Liver (tissue), 9 donors: Measurements from ENCODE around the gene NUP155. TPM values are rescaled to one million over a fixed set of nuclear protein-coding genes. Genes with fewer than 3 reads are reported as not detected.
"Not testable (repeated sequence)": the region's sequence is repeated elsewhere in the genome, so short reads cannot be mapped to it uniquely, and the experiment has no call there.

ENCODE experiments used
- DNase-seq: peaks from one replicate; pipeline ENCODE4 v3.0.0-alpha.2; 2017; ENCODE audit warnings: low spot score
- H3K27ac ChIP-seq, 2 donors: one replicate each; pipeline ENCODE4 v1.7.0; 2013; ENCODE audit warnings: inconsistent platforms in 2 of 2, low read length in 2 of 2, control low read depth in 1 of 2, low read depth in 1 of 2, mild to moderate bottlenecking in 1 of 2
- H3K27me3 ChIP-seq, 4 donors: one replicate each; pipeline versions ENCODE4 v1.6.1 to v1.7.0; 2013; ENCODE audit warnings: low read length in 3 of 4, inconsistent platforms in 1 of 4, mild to moderate bottlenecking in 1 of 4, moderate library complexity in 1 of 4; ENCODE audit not compliant: control insufficient read depth in 4 of 4, insufficient read depth in 4 of 4
- H3K36me3 ChIP-seq, 4 donors: one replicate each; pipeline versions ENCODE4 v1.6.1 to v1.7.0; 2013; ENCODE audit warnings: low read length in 3 of 4, mild to moderate bottlenecking in 3 of 4, low read depth in 1 of 4, moderate library complexity in 1 of 4; ENCODE audit not compliant: control insufficient read depth in 4 of 4, insufficient read depth in 3 of 4
- H3K4me1 ChIP-seq, 4 donors: one replicate each; pipeline versions ENCODE4 v1.6.1 to v1.7.0; 2013; ENCODE audit warnings: low read length in 3 of 4, mild to moderate bottlenecking in 3 of 4, moderate library complexity in 1 of 4; ENCODE audit not compliant: control insufficient read depth in 4 of 4, insufficient read depth in 4 of 4
- H3K4me3 ChIP-seq, 3 donors: one replicate each; pipeline versions ENCODE4 v1.6.1 to v1.7.0; 2013; ENCODE audit warnings: low read length in 3 of 3, control low read depth in 1 of 3, low read depth in 1 of 3, mild to moderate bottlenecking in 1 of 3
- H3K9ac ChIP-seq, 2 donors: one replicate each; pipeline ENCODE4 v1.7.0; 2013; ENCODE audit warnings: low read length in 2 of 2, mild to moderate bottlenecking in 2 of 2, moderate library complexity in 2 of 2, control low read depth in 1 of 2, low read depth in 1 of 2
- H3K9me3 ChIP-seq, 4 donors: one replicate each; pipeline versions ENCODE4 v1.6.1 to v1.7.0; 2013; ENCODE audit warnings: low read length in 3 of 4; ENCODE audit not compliant: control insufficient read depth in 4 of 4
- EGR1 ChIP-seq, 2 donors: IDR thresholded peaks; 2 replicates each; pipeline ENCODE4 v1.6.1; 2016 to 2018; ENCODE audit warnings: antibody characterized with exemption in 2 of 2, low read depth in 2 of 2
- FOXA1 ChIP-seq: IDR thresholded peaks from 2 replicates; pipeline ENCODE4 v1.6.1; 2016; ENCODE audit warnings: antibody characterized with exemption
- FOXA2 ChIP-seq: IDR thresholded peaks from 2 replicates; pipeline ENCODE4 v1.6.1; 2016; ENCODE audit warnings: antibody characterized with exemption
- GABPA ChIP-seq, 2 donors: IDR thresholded peaks in 1 of 2; conservative IDR thresholded peaks in 1 of 2; 2 replicates each; pipeline ENCODE4 v1.6.1; 2016; ENCODE audit warnings: antibody characterized with exemption in 2 of 2, mild to moderate bottlenecking in 1 of 2, moderate library complexity in 1 of 2
- HNF4A ChIP-seq, 2 donors: conservative IDR thresholded peaks; 2 replicates each; pipeline ENCODE4 v1.6.1; 2016; ENCODE audit warnings: antibody characterized with exemption in 2 of 2, mild to moderate bottlenecking in 2 of 2
- HNF4G ChIP-seq: IDR thresholded peaks from 2 replicates; pipeline ENCODE4 v1.6.1; 2016; ENCODE audit warnings: antibody characterized with exemption
- JUND ChIP-seq, 2 donors: IDR thresholded peaks; 2 replicates each; pipeline ENCODE4 v1.6.1; 2016; ENCODE audit warnings: antibody characterized with exemption in 2 of 2
- NR2F2 ChIP-seq: IDR thresholded peaks from 2 replicates; pipeline ENCODE4 v1.6.1; 2016; ENCODE audit warnings: antibody characterized with exemption
- RAD21 ChIP-seq, 2 donors: IDR thresholded peaks; 2 replicates each; pipeline ENCODE4 v1.6.1; 2016; ENCODE audit warnings: antibody characterized with exemption in 2 of 2, mild to moderate bottlenecking in 2 of 2
- RXRA ChIP-seq, 2 donors: IDR thresholded peaks; 2 replicates each; pipeline ENCODE4 v1.6.1; 2017 to 2018; ENCODE audit warnings: antibody characterized with exemption in 2 of 2, mild to moderate bottlenecking in 1 of 2
- SP1 ChIP-seq: IDR thresholded peaks from 2 replicates; pipeline ENCODE4 v1.6.1; 2018; ENCODE audit warnings: antibody characterized with exemption, mild to moderate bottlenecking
- TAF1 ChIP-seq: conservative IDR thresholded peaks from 2 replicates; pipeline ENCODE4 v1.6.1; 2016; ENCODE audit warnings: antibody characterized with exemption, mild to moderate bottlenecking
- YY1 ChIP-seq: IDR thresholded peaks from 2 replicates; pipeline ENCODE4 v1.6.1; 2016; ENCODE audit warnings: antibody characterized with exemption, mild to moderate bottlenecking
- WGBS: extraction: QIAGEN DNeasy Blood & Tissue Kit; methylation state at CpG from one replicate; pipeline ENCODE4 v1.1.7; 2013; 5-methylcytosine and 5-hydroxymethylcytosine counted together
- polyA plus RNA-seq, 2 donors: library from polyadenylated mRNA; stranded (reverse) in 1 of 2; unstranded in 1 of 2; fragments of 200-250 nt in 1 of 2; fragments of >200 nt in 1 of 2; fragmentation: Nextera tagmentation in 1 of 2; extraction: Ambion mirVana in 1 of 2; gene quantifications; one replicate each; pipeline versions ENCODE4 v1.2.1 to v1.2.3, GENCODE V29; 2013 to 2015
- total RNA-seq, 2 donors: library from RNA; depleted of rRNA; stranded (reverse); fragments of >200 nt; gene quantifications; one replicate each; pipeline ENCODE4 v1.2.3, GENCODE V29; 2014
- TF ChIP-seq, protein P1 (sequence below): IDR thresholded peaks from 2 replicates; pipeline ENCODE4 v1.6.1; 2016; ENCODE audit warnings: antibody characterized with exemption
- TF ChIP-seq, protein P2 (sequence below): IDR thresholded peaks from 2 replicates; pipeline ENCODE4 v1.6.1; 2016; ENCODE audit warnings: antibody characterized with exemption, mild to moderate bottlenecking
- TF ChIP-seq, protein P3 (sequence below): fragments of 150-350 bp; IDR thresholded peaks from 2 replicates; pipeline ENCODE4 v1.5.1; 2017; ENCODE audit warnings: improper control_type of control experiment, low read depth, low read length; ENCODE audit not compliant: missing input control
- TF ChIP-seq, protein P4 (sequence below): IDR thresholded peaks from 2 replicates; pipeline ENCODE4 v1.6.1; 2016; ENCODE audit warnings: antibody characterized with exemption
- donor health status: healthy.
- donor health status: healthy.
- donor health status: healthy.
- donor health status: healthy.
- donor health status: healthy.

Gene NUP155
- total and polyA plus RNA-seq, 4 donors: 2.9 to 29.6 (median 8.1) TPM

DNA sequence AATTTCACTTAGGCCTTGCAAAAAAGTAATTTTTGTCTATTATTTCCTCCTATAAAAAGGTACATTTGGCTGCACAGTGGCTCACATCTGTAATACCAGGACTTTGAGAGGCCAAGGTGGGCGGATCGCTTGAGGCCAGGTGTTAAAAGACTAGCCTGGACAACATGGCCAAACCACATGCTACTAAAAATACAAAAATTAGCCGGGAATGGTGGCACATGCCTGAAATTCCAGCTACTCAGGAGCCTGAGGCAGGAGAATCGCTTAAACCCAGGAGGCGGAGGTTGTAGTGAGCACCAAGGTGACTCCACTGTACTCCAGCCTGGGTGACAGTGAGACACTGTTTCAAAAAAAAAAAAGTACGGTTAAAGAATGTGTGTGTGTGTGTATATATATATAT is 15.7 kb downstream of the NUP155 start:
- Histone ChIP-seq H3K9me3 (no peaks in the 10 kb centered on the region), H3K4me1 (no peaks in the 10 kb centered on the region), H3K27ac (no peak overlapping the region), H3K27me3 (no peaks in the 10 kb centered on the region), H3K4me3 (no peak overlapping the region), H3K9ac (no peak overlapping the region), H3K36me3 (peaks cover 14 to 38% (median 28%) of the 10 kb centered on the region in 4 donors)
- TF ChIP-seq GABPA (IDR thresholded peaks at IDR 0.05 in 1 of 2, conservative IDR thresholded peaks at IDR 0.05 in 1 of 2) (no peak), RXRA (IDR thresholded peaks at IDR 0.05) (no peak), JUND (IDR thresholded peaks at IDR 0.05) (no peak), HNF4G (no peak), FOXA1 (no peak)
- TF ChIP-seq, protein P1, sequence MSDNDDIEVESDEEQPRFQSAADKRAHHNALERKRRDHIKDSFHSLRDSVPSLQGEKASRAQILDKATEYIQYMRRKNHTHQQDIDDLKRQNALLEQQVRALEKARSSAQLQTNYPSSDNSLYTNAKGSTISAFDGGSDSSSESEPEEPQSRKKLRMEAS: no peak
- 95% methylated on average over 6 of the region's 6 CpGs for WGBS
- no peak for DNase-seq

DNA sequence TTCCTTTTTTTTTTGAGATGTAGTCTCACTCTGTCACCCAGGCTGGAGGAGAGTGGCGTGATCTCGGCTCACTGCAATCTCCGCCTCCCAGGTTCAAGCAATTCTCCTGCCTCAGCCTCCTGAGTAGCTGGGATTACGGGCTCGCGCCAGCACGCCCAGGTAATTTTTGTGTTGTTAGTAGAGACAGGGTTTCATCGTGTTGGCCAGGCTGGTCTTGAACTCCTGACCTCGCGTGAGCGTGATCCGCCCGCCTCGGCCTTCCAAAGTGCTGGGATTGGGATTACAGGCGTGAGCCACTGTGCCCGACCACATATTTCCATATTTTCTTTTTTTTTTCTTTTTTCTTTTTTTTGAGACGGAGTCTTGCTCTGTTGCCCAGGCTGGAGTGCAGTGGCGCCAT is 28.2 kb downstream of the NUP155 start:
- not testable (repeated sequence) for H3K4me3 ChIP-seq, DNase-seq, H3K27me3 ChIP-seq, H3K4me1 ChIP-seq, H3K27ac ChIP-seq, H3K9me3 ChIP-seq, H3K9ac ChIP-seq
- H3K36me3 ChIP-seq: peaks cover 21 to 58% (median 35%) of the 10 kb centered on the region in 4 donors
- WGBS: 99% methylated on average over 18 of the region's 18 CpGs

DNA sequence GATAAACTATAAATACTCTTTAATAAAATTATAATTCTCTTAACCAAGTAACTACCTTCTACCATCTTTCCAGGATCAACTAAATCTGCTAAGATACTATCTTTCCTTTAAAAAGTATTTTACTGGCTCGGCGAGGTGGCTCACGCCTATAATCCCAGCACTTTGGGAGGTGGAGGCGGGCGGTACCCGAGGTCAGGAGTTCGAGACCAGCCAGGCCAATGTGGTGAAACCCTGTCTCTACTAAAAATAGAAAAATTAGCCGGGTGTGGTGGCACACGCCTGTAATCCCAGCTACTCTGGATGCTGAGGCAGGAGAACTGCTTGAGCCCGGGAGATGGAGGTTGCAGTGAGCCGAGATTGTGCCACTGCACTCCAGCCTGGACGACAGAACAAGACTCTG is 36.2 kb downstream of the NUP155 start:
- H3K9me3 ChIP-seq, H3K4me1 ChIP-seq, H3K27me3 ChIP-seq, DNase-seq, H3K9ac ChIP-seq, H3K4me3 ChIP-seq, H3K27ac ChIP-seq: not testable (repeated sequence)
- WGBS: 98% methylated on average over 12 of the region's 12 CpGs
- peaks cover 10 to 39% (median 28%) of the 10 kb centered on the region in 4 donors for H3K36me3 ChIP-seq

DNA sequence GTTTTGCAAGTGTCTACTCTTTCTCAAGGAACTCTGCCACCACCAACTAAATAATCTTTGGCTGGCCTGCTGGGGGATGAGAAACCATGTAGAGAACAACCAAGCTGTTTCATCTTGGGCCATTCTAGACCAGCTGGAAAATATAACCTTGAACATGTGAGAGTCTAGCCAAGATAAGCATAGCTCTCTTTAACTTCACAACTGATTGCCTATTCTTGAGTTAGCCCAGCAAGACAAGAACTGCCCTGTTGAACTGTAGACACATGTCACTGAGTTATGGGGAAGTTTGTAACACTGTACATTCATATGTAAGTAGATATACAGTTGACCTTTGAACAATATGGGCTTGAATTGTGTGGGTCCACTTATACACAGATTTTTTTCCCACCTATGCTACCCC is 44.4 kb downstream of the NUP155 start:
- no peaks in the 10 kb centered on the region for H3K27me3 ChIP-seq
- no peaks in the 10 kb centered on the region for H3K4me1 ChIP-seq
- H3K9me3 ChIP-seq: no peaks in the 10 kb centered on the region
- DNase-seq: no peak
- H3K27ac ChIP-seq: no peak overlapping the region
- peaks cover 7 to 67% (median 51%) of the 10 kb centered on the region in 4 donors for H3K36me3 ChIP-seq
- H3K9ac ChIP-seq: no peak overlapping the region
- H3K4me3 ChIP-seq: no peak overlapping the region
- no peak for TF ChIP-seq TAF1
- TF ChIP-seq YY1: no peak
- TF ChIP-seq, protein P2, sequence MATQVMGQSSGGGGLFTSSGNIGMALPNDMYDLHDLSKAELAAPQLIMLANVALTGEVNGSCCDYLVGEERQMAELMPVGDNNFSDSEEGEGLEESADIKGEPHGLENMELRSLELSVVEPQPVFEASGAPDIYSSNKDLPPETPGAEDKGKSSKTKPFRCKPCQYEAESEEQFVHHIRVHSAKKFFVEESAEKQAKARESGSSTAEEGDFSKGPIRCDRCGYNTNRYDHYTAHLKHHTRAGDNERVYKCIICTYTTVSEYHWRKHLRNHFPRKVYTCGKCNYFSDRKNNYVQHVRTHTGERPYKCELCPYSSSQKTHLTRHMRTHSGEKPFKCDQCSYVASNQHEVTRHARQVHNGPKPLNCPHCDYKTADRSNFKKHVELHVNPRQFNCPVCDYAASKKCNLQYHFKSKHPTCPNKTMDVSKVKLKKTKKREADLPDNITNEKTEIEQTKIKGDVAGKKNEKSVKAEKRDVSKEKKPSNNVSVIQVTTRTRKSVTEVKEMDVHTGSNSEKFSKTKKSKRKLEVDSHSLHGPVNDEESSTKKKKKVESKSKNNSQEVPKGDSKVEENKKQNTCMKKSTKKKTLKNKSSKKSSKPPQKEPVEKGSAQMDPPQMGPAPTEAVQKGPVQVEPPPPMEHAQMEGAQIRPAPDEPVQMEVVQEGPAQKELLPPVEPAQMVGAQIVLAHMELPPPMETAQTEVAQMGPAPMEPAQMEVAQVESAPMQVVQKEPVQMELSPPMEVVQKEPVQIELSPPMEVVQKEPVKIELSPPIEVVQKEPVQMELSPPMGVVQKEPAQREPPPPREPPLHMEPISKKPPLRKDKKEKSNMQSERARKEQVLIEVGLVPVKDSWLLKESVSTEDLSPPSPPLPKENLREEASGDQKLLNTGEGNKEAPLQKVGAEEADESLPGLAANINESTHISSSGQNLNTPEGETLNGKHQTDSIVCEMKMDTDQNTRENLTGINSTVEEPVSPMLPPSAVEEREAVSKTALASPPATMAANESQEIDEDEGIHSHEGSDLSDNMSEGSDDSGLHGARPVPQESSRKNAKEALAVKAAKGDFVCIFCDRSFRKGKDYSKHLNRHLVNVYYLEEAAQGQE: no peak
- TF ChIP-seq SP1: no peak
- no peak for TF ChIP-seq HNF4G
- TF ChIP-seq RAD21 (IDR thresholded peaks at IDR 0.05): no peak
- no peak for TF ChIP-seq FOXA2
- TF ChIP-seq, protein P1: no peak
- TF ChIP-seq, protein P3, sequence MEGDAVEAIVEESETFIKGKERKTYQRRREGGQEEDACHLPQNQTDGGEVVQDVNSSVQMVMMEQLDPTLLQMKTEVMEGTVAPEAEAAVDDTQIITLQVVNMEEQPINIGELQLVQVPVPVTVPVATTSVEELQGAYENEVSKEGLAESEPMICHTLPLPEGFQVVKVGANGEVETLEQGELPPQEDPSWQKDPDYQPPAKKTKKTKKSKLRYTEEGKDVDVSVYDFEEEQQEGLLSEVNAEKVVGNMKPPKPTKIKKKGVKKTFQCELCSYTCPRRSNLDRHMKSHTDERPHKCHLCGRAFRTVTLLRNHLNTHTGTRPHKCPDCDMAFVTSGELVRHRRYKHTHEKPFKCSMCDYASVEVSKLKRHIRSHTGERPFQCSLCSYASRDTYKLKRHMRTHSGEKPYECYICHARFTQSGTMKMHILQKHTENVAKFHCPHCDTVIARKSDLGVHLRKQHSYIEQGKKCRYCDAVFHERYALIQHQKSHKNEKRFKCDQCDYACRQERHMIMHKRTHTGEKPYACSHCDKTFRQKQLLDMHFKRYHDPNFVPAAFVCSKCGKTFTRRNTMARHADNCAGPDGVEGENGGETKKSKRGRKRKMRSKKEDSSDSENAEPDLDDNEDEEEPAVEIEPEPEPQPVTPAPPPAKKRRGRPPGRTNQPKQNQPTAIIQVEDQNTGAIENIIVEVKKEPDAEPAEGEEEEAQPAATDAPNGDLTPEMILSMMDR: no peak
- TF ChIP-seq, protein P4, sequence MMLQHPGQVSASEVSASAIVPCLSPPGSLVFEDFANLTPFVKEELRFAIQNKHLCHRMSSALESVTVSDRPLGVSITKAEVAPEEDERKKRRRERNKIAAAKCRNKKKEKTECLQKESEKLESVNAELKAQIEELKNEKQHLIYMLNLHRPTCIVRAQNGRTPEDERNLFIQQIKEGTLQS: no peak
- TF ChIP-seq HNF4A (conservative IDR thresholded peaks at IDR 0.05): no peak
- TF ChIP-seq RXRA (IDR thresholded peaks at IDR 0.05): no peak
- no peak for TF ChIP-seq GABPA (IDR thresholded peaks at IDR 0.05 in 1 of 2, conservative IDR thresholded peaks at IDR 0.05 in 1 of 2)
- TF ChIP-seq FOXA1: no peak
- no peak for TF ChIP-seq EGR1 (IDR thresholded peaks at IDR 0.05; ENCODE audit: low read depth in 2 of 2)
- TF ChIP-seq NR2F2: no peak
